ENCODE results near the gene FGFR2.

DNA sequence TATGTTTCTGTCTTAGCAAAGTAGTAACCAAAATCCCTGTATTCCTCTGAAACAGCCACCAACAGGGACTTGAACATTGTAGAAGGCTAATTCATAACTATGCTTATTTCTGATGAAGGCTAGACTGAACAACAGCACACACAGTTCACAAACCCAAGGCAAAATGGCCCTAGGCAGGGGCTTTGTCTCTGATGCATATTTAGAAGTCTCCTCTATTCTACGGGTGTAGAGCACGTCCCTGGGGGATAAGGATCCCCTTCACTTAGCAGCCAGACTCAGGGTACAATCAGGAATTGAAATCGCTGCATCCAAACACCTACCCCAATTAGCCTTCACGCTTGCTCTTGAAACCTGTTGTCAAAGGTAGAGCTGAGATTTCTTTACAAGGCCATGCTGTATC, 45.5 kb downstream of the FGFR2 start:
- TF ChIP-seq, protein P1, sequence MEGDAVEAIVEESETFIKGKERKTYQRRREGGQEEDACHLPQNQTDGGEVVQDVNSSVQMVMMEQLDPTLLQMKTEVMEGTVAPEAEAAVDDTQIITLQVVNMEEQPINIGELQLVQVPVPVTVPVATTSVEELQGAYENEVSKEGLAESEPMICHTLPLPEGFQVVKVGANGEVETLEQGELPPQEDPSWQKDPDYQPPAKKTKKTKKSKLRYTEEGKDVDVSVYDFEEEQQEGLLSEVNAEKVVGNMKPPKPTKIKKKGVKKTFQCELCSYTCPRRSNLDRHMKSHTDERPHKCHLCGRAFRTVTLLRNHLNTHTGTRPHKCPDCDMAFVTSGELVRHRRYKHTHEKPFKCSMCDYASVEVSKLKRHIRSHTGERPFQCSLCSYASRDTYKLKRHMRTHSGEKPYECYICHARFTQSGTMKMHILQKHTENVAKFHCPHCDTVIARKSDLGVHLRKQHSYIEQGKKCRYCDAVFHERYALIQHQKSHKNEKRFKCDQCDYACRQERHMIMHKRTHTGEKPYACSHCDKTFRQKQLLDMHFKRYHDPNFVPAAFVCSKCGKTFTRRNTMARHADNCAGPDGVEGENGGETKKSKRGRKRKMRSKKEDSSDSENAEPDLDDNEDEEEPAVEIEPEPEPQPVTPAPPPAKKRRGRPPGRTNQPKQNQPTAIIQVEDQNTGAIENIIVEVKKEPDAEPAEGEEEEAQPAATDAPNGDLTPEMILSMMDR (conservative IDR thresholded peaks at IDR 0.05; ENCODE audit: low read depth, low read length): no peak
- no peak for TF ChIP-seq POLR2A (IDR thresholded peaks at IDR 0.05; ENCODE audit: low read depth, low read length)
- TF ChIP-seq MXI1 (IDR thresholded peaks at IDR 0.05; ENCODE audit: borderline replicate concordance, low read depth, low read length): no peak
- no peak for TF ChIP-seq RCOR1 (IDR thresholded peaks at IDR 0.05; ENCODE audit: insufficient replicate concordance, low read length)

Data from IMR-90 (cell line).